Lower leg skin (tissue), 3 donors: ENCODE measurements around the gene MCOLN1.

Experiments used
- POLR2A ChIP-seq, 2 donors: fragments of 450-650 bp; IDR thresholded peaks; one replicate each; pipeline ENCODE4 v1.6.1; 2016 to 2017; ENCODE audit warnings: antibody characterized with exemption in 2 of 2, mild to moderate bottlenecking in 1 of 2, moderate library complexity in 1 of 2
- TF ChIP-seq, protein P1 (sequence below), 3 donors: fragments of 450-650 bp; IDR thresholded peaks; one replicate each; pipeline ENCODE4 v1.5.1; 2016; ENCODE audit warnings: antibody characterized with exemption in 3 of 3, mild to moderate bottlenecking in 3 of 3, moderate library complexity in 2 of 3

DNA sequence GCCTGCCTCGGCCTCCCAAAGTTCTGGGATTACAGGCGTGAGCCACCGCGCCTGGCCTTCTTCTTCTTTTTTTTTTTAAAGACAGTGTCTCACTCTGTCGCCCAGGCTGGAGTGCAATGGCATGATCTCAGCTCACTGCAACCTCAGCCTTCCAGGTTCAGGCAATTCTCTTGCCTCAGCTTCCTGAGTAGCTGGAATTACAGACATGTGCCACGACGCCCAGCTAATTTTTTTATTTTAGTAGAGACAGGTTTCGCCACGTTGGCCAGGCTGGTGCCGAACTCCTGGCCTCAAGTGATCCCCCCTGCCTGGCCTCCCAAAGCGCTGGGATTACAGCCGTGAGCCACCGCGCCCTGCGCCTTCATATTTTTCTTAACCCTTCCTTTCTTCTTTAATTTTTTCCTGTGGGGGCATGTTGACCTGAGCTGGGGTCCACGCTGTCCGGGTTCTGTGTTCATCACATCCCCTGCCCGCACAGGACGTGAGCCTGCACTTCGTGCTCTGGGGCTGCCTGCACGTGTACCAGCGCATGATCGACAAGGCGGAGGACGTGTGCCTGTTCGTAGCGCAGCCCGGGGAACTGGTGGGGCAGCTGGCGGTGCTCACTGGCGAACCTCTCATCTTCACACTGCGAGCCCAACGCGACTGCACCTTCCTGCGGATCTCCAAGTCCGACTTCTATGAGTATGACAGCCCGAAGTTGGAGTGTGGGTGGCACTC, 27.2 kb downstream of the MCOLN1 start:
- TF ChIP-seq, protein P1, sequence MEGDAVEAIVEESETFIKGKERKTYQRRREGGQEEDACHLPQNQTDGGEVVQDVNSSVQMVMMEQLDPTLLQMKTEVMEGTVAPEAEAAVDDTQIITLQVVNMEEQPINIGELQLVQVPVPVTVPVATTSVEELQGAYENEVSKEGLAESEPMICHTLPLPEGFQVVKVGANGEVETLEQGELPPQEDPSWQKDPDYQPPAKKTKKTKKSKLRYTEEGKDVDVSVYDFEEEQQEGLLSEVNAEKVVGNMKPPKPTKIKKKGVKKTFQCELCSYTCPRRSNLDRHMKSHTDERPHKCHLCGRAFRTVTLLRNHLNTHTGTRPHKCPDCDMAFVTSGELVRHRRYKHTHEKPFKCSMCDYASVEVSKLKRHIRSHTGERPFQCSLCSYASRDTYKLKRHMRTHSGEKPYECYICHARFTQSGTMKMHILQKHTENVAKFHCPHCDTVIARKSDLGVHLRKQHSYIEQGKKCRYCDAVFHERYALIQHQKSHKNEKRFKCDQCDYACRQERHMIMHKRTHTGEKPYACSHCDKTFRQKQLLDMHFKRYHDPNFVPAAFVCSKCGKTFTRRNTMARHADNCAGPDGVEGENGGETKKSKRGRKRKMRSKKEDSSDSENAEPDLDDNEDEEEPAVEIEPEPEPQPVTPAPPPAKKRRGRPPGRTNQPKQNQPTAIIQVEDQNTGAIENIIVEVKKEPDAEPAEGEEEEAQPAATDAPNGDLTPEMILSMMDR (IDR thresholded peaks at IDR 0.05) = no peak
- no peak for TF ChIP-seq POLR2A (IDR thresholded peaks at IDR 0.05)
